ENCODE measurements around the gene STAMBP.

Gene STAMBP

GRCh38 chr2:73822276-73822675 lies 6.5 kb upstream of the STAMBP start:
- Histone ChIP-seq H3K9me3 (no peaks in the 10 kb centered on the region), H4K20me1 (no peaks in the 10 kb centered on the region), H3K27ac (no peak overlapping the region), H3K36me3 (no peaks in the 10 kb centered on the region), H3K4me1 (peaks cover 5% of the 10 kb centered on the region; the same call in 1 of the 2 replicates), H3K9ac (no peak overlapping the region), H3K4me2 (no peak overlapping the region), H3K4me3 (no peak overlapping the region), H3K27me3 (no peaks in the 10 kb centered on the region)
- no peak for TF ChIP-seq Cebpa-rat (IDR thresholded peaks at IDR 0.05)

GRCh38 chr2:73822991-73823390 lies 5.8 kb upstream of the STAMBP start:
- Histone ChIP-seq H3K36me3 (no peaks in the 10 kb centered on the region), H3K27ac (no peak overlapping the region), H3K9me3 (no peaks in the 10 kb centered on the region), H3K4me2 (no peak overlapping the region), H3K4me1 (peaks cover 12% of the 10 kb centered on the region), H3K9ac (no peak overlapping the region), H3K27me3 (no peaks in the 10 kb centered on the region), H3K4me3 (no peak overlapping the region), H4K20me1 (no peaks in the 10 kb centered on the region)
- TF ChIP-seq Cebpa-rat (IDR thresholded peaks at IDR 0.05) = no peak

GRCh38 chr2:73823416-73823815 lies 5.3 kb upstream of the STAMBP start:
- Histone ChIP-seq H3K36me3 (no peaks in the 10 kb centered on the region), H3K4me2 (no peak overlapping the region), H4K20me1 (no peaks in the 10 kb centered on the region), H3K27me3 (no peaks in the 10 kb centered on the region), H3K4me1 (peaks cover 16% of the 10 kb centered on the region), H3K9me3 (no peaks in the 10 kb centered on the region), H3K27ac (no peak overlapping the region), H3K4me3 (no peak overlapping the region), H3K9ac (no peak overlapping the region)
- no peak for TF ChIP-seq Cebpa-rat (IDR thresholded peaks at IDR 0.05)

DNA sequence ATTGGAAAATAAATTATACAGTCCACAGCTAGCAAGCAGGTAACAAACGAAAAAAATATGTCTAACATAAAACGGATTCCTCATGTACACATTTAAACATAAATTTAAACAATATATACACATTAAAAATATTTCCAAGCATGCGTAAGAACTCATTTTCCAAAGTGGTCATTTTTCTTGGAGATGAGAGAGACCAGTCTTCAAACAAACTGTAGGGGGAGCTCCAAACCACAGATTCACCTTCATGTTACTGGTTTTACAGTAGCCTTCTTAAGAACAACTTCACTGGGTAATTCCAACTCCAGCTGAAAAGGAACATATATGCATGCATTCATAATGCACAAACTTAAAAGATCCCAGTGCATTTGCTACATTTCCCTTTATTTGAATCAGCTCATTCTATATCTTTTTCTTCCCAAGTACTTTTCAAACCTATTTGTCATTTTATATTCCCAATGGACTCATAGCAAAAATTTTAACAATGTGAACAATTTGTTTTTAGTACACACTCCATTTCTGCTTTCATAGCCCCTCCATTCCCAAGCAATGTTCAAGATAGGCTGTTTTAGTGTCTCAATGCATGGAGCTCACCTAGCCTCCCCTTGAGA lies 4.7 kb upstream of the STAMBP start:
- Histone ChIP-seq H4K20me1 (no peaks in the 10 kb centered on the region), H3K4me1 (peaks cover 16% of the 10 kb centered on the region), H3K36me3 (no peaks in the 10 kb centered on the region), H3K9ac (no peak overlapping the region), H3K4me3 (no peak overlapping the region), H3K9me3 (no peaks in the 10 kb centered on the region), H3K27me3 (no peaks in the 10 kb centered on the region), H3K4me2 (no peak overlapping the region), H3K27ac (no peak overlapping the region)
- no peak for TF ChIP-seq Cebpa-rat (IDR thresholded peaks at IDR 0.05)

DNA sequence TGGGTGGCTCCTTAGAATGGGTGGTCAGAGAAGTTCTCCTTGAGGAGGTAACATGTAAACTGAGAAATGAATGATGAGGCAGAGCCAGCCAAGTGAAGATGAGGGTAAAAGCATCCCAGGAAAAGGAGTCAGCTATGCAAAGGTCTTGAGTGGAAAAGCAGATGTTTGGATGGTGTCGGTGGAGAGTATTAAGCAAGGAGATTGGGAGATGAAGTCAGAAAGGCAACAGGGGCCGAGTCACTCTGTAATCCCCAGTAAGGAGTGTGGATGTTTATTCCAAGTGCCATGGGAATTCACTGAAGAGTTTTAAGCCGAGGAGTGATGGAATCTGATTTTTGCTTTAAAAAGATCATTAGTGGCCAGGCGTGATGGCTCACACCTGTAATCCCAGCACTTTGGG lies 3.4 kb upstream of the STAMBP start:
- Histone ChIP-seq H4K20me1 (no peaks in the 10 kb centered on the region), H3K9ac (no peak overlapping the region), H3K4me1 (peaks cover 29% of the 10 kb centered on the region), H3K36me3 (peaks cover under 1% of the 10 kb centered on the region; the same call in 1 of the 2 replicates), H3K4me3 (no peak overlapping the region), H3K9me3 (no peaks in the 10 kb centered on the region), H3K27me3 (no peaks in the 10 kb centered on the region), H3K27ac (no peak overlapping the region), H3K4me2 (no peak overlapping the region)
- no peak for TF ChIP-seq Cebpa-rat (IDR thresholded peaks at IDR 0.05)

DNA sequence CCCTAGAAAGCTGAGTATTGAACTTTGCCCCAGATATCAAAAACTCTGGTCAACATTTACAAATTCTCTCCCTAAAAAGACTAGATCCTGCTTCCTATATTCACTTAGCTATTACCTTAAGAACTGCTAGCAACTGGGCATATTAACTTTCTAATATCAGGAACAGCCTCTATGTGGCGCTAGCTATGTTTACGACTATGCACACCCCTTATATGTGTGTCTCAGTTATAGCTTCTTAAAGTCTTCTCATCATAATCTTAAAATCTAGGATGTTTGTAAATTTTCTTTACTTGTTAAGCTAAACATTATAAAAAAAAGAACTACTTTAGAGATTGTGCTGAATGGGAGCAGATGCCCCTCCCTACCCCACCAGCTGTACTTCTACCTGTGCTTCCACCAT lies 1.7 kb upstream of the STAMBP start:
- Histone ChIP-seq H3K9me3 (no peaks in the 10 kb centered on the region; the same call in 1 of the 2 replicates), H3K9ac (no peak overlapping the region), H3K27me3 (no peaks in the 10 kb centered on the region), H4K20me1 (no peaks in the 10 kb centered on the region), H3K4me2 (no peak overlapping the region), H3K36me3 (peaks cover 15% of the 10 kb centered on the region), H3K27ac (no peak overlapping the region), H3K4me3 (no peak overlapping the region), H3K4me1 (peaks cover 34% of the 10 kb centered on the region)
- no peak for TF ChIP-seq Cebpa-rat (IDR thresholded peaks at IDR 0.05)

DNA sequence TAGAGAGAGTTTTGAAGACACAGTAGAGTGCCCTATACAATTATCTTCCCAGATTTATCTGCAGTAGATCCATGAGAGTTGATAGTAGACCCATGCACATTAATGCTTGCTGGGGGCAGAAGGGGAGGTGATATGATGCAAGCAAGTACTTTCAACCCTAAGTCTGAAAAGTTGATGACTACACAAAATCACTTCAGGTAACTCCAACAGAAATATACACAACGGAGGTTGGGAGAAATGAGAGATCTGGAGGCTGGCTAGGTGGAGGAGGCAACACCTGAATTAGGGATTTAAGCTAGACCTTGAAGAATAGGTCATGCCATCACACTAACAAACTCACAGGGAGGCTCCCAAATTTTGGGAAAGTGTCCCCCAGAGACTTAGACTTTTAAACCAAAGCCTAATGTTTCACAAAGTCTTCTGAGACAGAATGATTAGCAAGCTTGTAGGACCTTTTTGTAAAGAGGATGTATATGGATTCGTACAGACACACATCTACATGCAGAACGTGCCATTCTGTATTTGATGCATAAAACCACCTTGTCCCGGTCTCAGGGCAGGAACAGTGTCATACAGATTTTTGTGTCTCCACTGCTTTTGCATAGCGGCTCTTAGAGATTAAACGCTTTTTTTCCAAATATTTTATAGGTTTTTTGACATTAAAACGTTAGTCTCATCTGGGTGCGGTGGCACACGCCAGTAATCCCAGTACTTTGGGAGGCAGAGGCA lies 937 bp upstream of the STAMBP start:
- Histone ChIP-seq H4K20me1 (no peaks in the 10 kb centered on the region), H3K4me3 (peak overlapping the region; percentile 84), H3K27ac (0 out of 2 replicates have a peak overlapping the region, but pooled peaks have one; percentile 7), H3K4me1 (peaks cover 38% of the 10 kb centered on the region), H3K36me3 (peaks cover 23% of the 10 kb centered on the region), H3K9me3 (peaks cover 6% of the 10 kb centered on the region; the same call in 1 of the 2 replicates), H3K4me2 (peak overlapping the region; percentile 91), H3K27me3 (no peaks in the 10 kb centered on the region), H3K9ac (peak overlapping the region; percentile 85)
- no peak for TF ChIP-seq Cebpa-rat (IDR thresholded peaks at IDR 0.05)

- peak overlapping the region; percentile 84 for H3K4me3 ChIP-seq
- no peaks in the 10 kb centered on the region for H3K27me3 ChIP-seq
- H3K4me1 ChIP-seq = peaks cover 42% of the 10 kb centered on the region
- H3K36me3 ChIP-seq = peaks cover 29% of the 10 kb centered on the region
- no peak for TF ChIP-seq Cebpa-rat (IDR thresholded peaks at IDR 0.05)
- H3K27ac ChIP-seq = 0 out of 2 replicates have a peak overlapping the region, but pooled peaks have one; percentile 7
- peak overlapping the region; percentile 85 for H3K9ac ChIP-seq
- peaks cover 8% of the 10 kb centered on the region; the same call in 1 of the 2 replicates for H3K9me3 ChIP-seq
- peak overlapping the region; percentile 91 for H3K4me2 ChIP-seq
- no peaks in the 10 kb centered on the region for H4K20me1 ChIP-seq
Observed at GRCh38 chr2:73828389-73828817, 358 bp upstream of the STAMBP start.

- TF ChIP-seq Cebpa-rat (IDR thresholded peaks at IDR 0.05) = no peak
- no peak overlapping the region for H3K4me3 ChIP-seq
- peaks cover 52% of the 10 kb centered on the region for H3K36me3 ChIP-seq
- no peak overlapping the region for H3K4me2 ChIP-seq
- no peak overlapping the region for H3K9ac ChIP-seq
- H4K20me1 ChIP-seq = no peaks in the 10 kb centered on the region
- H3K27ac ChIP-seq = no peak overlapping the region
- H3K27me3 ChIP-seq = no peaks in the 10 kb centered on the region
- peaks cover 42% of the 10 kb centered on the region for H3K4me1 ChIP-seq
- peaks cover 8% of the 10 kb centered on the region; the same call in 1 of the 2 replicates for H3K9me3 ChIP-seq
Observed at GRCh38 chr2:73830871-73831401, 2.2 kb downstream of the STAMBP start.

DNA sequence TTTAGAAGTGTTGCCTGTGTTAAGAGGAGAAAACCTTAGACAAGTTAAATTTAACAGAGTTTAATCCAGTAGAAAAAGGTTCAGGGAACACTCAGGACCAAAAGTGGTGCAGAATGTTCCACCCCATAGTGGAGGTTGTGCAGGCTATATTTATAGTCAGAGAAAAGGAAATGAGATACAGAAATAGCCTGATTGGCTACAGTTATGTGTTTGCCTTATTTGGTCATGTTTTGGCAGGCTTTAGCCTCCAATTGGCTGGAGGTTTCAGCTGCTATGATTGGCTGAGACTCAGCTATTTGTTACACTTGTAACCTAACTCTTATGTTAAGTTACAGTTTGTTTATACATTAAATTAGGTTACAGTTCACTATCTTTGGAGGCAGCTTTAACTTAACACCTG lies 4.2 kb downstream of the STAMBP start:
- Histone ChIP-seq H4K20me1 (peaks cover 10% of the 10 kb centered on the region; the same call in 1 of the 2 replicates), H3K27me3 (no peaks in the 10 kb centered on the region), H3K9ac (no peak overlapping the region), H3K4me1 (peaks cover 35% of the 10 kb centered on the region), H3K9me3 (peaks cover 8% of the 10 kb centered on the region; the same call in 1 of the 2 replicates), H3K36me3 (peaks cover 65% of the 10 kb centered on the region), H3K4me2 (peak overlapping the region; percentile 50), H3K4me3 (no peak overlapping the region), H3K27ac (no peak overlapping the region)
- TF ChIP-seq Cebpa-rat (IDR thresholded peaks at IDR 0.05) = no peak

Measured in BLaER1 (cell line).